Neural progenitor cell (in vitro differentiated cells): Measurements from ENCODE around the gene SEC63.

Experiments used
- EZH2 ChIP-seq: fragments of 200-600 bp; sonication (generic); IDR thresholded peaks from 2 replicates; pipeline ENCODE4 v1.6.1; 2017; ENCODE audit warnings: antibody characterized with exemption, mild to moderate bottlenecking, moderate library complexity
- EZH2phosphoT487 ChIP-seq: fragments of 200-600 bp; sonication (generic); IDR thresholded peaks from 2 replicates; pipeline ENCODE4 v1.6.1; 2017; ENCODE audit warnings: antibody characterized with exemption
- TF ChIP-seq, protein P1 (sequence below): fragments of 200-600 bp; sonication (generic); IDR thresholded peaks from 2 replicates; pipeline ENCODE4 v1.5.1; 2017; ENCODE audit warnings: antibody characterized with exemption, mild to moderate bottlenecking

- TF ChIP-seq, protein P1, sequence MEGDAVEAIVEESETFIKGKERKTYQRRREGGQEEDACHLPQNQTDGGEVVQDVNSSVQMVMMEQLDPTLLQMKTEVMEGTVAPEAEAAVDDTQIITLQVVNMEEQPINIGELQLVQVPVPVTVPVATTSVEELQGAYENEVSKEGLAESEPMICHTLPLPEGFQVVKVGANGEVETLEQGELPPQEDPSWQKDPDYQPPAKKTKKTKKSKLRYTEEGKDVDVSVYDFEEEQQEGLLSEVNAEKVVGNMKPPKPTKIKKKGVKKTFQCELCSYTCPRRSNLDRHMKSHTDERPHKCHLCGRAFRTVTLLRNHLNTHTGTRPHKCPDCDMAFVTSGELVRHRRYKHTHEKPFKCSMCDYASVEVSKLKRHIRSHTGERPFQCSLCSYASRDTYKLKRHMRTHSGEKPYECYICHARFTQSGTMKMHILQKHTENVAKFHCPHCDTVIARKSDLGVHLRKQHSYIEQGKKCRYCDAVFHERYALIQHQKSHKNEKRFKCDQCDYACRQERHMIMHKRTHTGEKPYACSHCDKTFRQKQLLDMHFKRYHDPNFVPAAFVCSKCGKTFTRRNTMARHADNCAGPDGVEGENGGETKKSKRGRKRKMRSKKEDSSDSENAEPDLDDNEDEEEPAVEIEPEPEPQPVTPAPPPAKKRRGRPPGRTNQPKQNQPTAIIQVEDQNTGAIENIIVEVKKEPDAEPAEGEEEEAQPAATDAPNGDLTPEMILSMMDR = no peak
- TF ChIP-seq EZH2phosphoT487 = no peak
- no peak for TF ChIP-seq EZH2
Measured at GRCh38 chr6:107832151-107833056, 125.6 kb downstream of the SEC63 start.
